Transverse colon (tissue), 4 donors: ENCODE results near the gene SAMD8. TPM values are rescaled to one million over a fixed set of nuclear protein-coding genes. Genes with fewer than 3 reads are reported as not detected.
"Not testable (repeated sequence)": the region's sequence is repeated elsewhere in the genome, so short reads cannot be mapped to it uniquely, and the experiment has no call there.

Source experiments
- DNase-seq: peaks from one replicate; pipeline ENCODE4 v3.0.0-alpha.2; 2019
- H3K27ac ChIP-seq, 4 donors: fragments of 200-600 bp; sonication (generic); 2 replicates each; pipeline ENCODE4 v1.5.1; 2016 to 2018; ENCODE audit warnings: inconsistent platforms in 4 of 4
- H3K27me3 ChIP-seq: fragments of 200-600 bp; sonication (generic); 2 replicates; pipeline ENCODE4 v1.5.1; 2017; ENCODE audit warnings: inconsistent platforms
- H3K36me3 ChIP-seq, 4 donors: fragments of 200-600 bp; sonication (generic); 2 replicates each; pipeline ENCODE4 v1.5.1; 2017 to 2019; ENCODE audit warnings: inconsistent platforms in 4 of 4
- H3K4me1 ChIP-seq, 4 donors: fragments of 200-600 bp; sonication (generic); 2 replicates each; pipeline ENCODE4 v1.5.1; 2017 to 2020; ENCODE audit warnings: inconsistent platforms in 4 of 4
- H3K4me3 ChIP-seq, 4 donors: fragments of 200-600 bp; sonication (generic); 1 replicate in 1 of 4; 2 replicates in 3 of 4; pipeline versions ENCODE4 v1.5.1 to v1.6.1; 2017 to 2019; ENCODE audit warnings: inconsistent platforms in 4 of 4
- H3K9me3 ChIP-seq, 2 donors: fragments of 200-600 bp; sonication (generic); 2 replicates each; pipeline ENCODE4 v1.5.1; 2017 to 2019; ENCODE audit warnings: inconsistent platforms in 2 of 2
- CTCF ChIP-seq, 5 experiments: fragments of 200-600 bp in 3 of 5; fragments of 450-650 bp in 2 of 5; sonication (generic) in 3 of 5; IDR thresholded peaks; 1 replicate in 2 of 5; 2 replicates in 3 of 5; pipeline ENCODE4 v1.5.1; 2016 to 2017; ENCODE audit warnings: antibody characterized with exemption in 5 of 5, inconsistent platforms in 3 of 5, mild to moderate bottlenecking in 2 of 5, moderate library complexity in 1 of 5
- EP300 ChIP-seq: sonication (generic); formaldehyde crosslinking; IDR thresholded peaks from one replicate; pipeline ENCODE4 v1.6.1; 2017; ENCODE audit warnings: antibody characterized with exemption, low read depth
- POLR2A ChIP-seq: fragments of 450-650 bp; IDR thresholded peaks from one replicate; pipeline ENCODE4 v1.6.1; 2016; ENCODE audit warnings: antibody characterized with exemption, mild to moderate bottlenecking, moderate library complexity
- POLR2AphosphoS5 ChIP-seq, 3 donors: sonication (generic); formaldehyde crosslinking; IDR thresholded peaks; one replicate each; pipeline ENCODE4 v1.6.1; 2016; ENCODE audit warnings: antibody characterized with exemption in 3 of 3
- WGBS, 2 donors: methylation state at CpG; one replicate each; pipeline ENCODE4 v1.1.5; 2018; ENCODE audit warnings: low coverage in 1 of 2; 5-methylcytosine and 5-hydroxymethylcytosine counted together
- in situ Hi-C, 4 donors: fragments of 200-750 bp; cut with MboI; loops; one replicate each; pipeline versions ENCODE4 v1.15.0 to v1.15.1; 2017; ENCODE audit warnings: low sequenced_read_pairs in 3 of 4, low pct_ligation_motif_present in 1 of 4, low pct_unique_long_range_greater_than_20kb in 1 of 4
- intact Hi-C: fragments of 100-400 bp; cut with DNase I; formaldehyde crosslinking; loops from one replicate; pipeline ENCODE4 v1.15.1; 2023; ENCODE audit warnings: low total_unique reads
- total RNA-seq, 4 donors: library from RNA; depleted of rRNA; stranded (reverse); fragments of >200 nt; gene quantifications; one replicate each; pipeline ENCODE4 v1.1.0, GENCODE V29; 2016

The SAMD8 gene
- total RNA-seq, 4 donors from 2014 or later = 4.6 to 26.6 (median 17.7) TPM

DNA sequence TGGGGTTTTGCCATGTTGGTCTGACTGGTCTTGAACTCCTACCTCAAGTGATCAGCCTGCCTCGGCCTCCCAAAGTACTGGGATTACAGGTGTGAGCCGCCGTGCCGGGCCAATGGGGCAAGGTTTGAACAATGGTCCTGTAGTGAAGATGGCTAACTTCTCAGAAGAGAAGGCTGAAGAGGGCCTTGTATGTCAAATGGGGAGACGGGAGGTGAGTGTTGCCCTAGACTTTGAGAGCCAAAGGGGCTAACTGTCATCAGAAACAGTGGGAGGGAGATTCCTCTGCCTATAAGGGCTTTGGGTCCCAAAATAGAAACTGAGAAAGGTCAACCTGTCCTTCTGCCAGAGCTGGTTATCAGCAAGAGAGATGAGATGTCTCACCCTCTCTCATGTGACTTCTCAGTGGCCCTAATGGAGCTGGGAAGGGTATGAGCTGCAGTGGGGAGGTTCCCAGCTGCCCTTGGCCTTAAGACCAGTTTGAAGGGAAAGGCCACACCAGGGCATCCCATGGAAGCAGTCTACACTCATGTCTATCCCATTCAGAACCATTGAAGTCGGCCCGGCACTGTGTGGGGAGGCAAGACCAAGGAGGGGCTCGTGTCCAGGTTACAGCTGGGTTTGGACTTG, 1.3 kb upstream of the SAMD8 start:
- in situ Hi-C loops (loop anchor here (10.0 to 25.0 kb wide), 2 partner anchors 125 to 127 kb away; partner anchors contain the start of gene COMTD1 (in 4 of the 4)), intact Hi-C loops (loop anchor here (5.0 kb wide), 1 partner anchor 122 kb away; no protein-coding TSS in a partner anchor)
- Histone ChIP-seq H3K4me1 (peaks cover 7 to 26% (median 11%) of the 10 kb centered on the region in 4 donors), H3K36me3 (no peaks in the 10 kb centered on the region), H3K9me3 (no peaks in the 10 kb centered on the region), H3K27me3 (no peaks in the 10 kb centered on the region), H3K27ac (peak overlapping the region in 2 of 4 donors; percentile 97 to 98), H3K4me3 (no peak overlapping the region)
- DNase-seq = no peak
- WGBS, 2 donors = 86 to 98% methylated on average over 1 to 8 of the region's 8 CpGs
- TF ChIP-seq CTCF (IDR thresholded peaks at IDR 0.05) (no peak), EP300 (no peak), POLR2AphosphoS5 (IDR thresholded peaks at IDR 0.05) (no peak), POLR2A (no peak)

- intact Hi-C loops (loop anchor here (5.0 kb wide), 1 partner anchor 120 kb away; no protein-coding TSS in a partner anchor), in situ Hi-C loops (loop anchor here (10.0 to 25.0 kb wide), 2 partner anchors 123 to 125 kb away; partner anchors contain the start of gene COMTD1 (in 4 of the 4))
- TF ChIP-seq POLR2A = peak; percentile 19
- no peak for TF ChIP-seq POLR2AphosphoS5 (IDR thresholded peaks at IDR 0.05)
- TF ChIP-seq EP300 = no peak
- TF ChIP-seq CTCF (IDR thresholded peaks at IDR 0.05) = no peak
- WGBS, 2 donors = 3 to 6% methylated on average over 6 to 23 of the region's 23 CpGs
- H3K36me3 ChIP-seq = no peaks in the 10 kb centered on the region
- peak; percentile 63 for DNase-seq
- peak overlapping the region; percentile 48 to 97 (median 80) for H3K4me3 ChIP-seq
- H3K27me3 ChIP-seq = no peaks in the 10 kb centered on the region
- peaks cover 9 to 30% (median 13%) of the 10 kb centered on the region in 4 donors for H3K4me1 ChIP-seq
- peak overlapping the region; percentile 97 to 99 (median 98) for H3K27ac ChIP-seq
- no peaks in the 10 kb centered on the region for H3K9me3 ChIP-seq
Observed at GRCh38 chr10:75111907-75112679, 637 bp downstream of the SAMD8 start.

DNA sequence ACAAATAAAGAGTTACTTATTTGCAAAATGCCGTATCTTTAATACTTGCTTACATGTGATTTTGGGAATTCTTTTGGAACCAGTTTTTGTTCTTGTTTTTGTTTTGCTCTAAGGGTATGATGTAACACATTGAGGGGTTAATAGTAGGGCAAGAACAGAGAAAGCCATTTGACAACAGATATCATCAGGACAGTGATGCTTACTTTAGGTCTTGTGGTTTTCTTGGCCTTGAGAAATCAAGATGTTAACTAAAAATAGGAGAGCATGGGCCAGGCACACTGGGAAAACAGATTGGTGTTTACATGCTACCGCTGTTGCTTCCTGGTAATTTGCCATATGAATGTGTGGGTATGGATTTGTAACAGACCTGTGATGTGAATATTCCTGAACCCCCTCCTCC, 3.7 kb downstream of the SAMD8 start:
- intact Hi-C loops (no loop called here), in situ Hi-C loops (loop anchor here (10.0 to 25.0 kb wide), 2 partner anchors 120 to 122 kb away; partner anchors contain the start of gene COMTD1 (in 4 of the 4))
- H3K4me1 ChIP-seq = peaks cover 9 to 51% (median 20%) of the 10 kb centered on the region in 4 donors
- peak overlapping the region in 1 of 4 donors; percentile 39 for H3K27ac ChIP-seq
- DNase-seq = no peak
- H3K9me3 ChIP-seq = no peaks in the 10 kb centered on the region
- no peaks in the 10 kb centered on the region for H3K27me3 ChIP-seq
- no peaks in the 10 kb centered on the region for H3K36me3 ChIP-seq
- TF ChIP-seq POLR2A (no peak), CTCF (IDR thresholded peaks at IDR 0.05) (no peak), POLR2AphosphoS5 (IDR thresholded peaks at IDR 0.05) (no peak)
- 88 to 89% methylated on average over 1 to 2 of the region's 2 CpGs for WGBS, 2 donors
- H3K4me3 ChIP-seq = no peak overlapping the region

DNA sequence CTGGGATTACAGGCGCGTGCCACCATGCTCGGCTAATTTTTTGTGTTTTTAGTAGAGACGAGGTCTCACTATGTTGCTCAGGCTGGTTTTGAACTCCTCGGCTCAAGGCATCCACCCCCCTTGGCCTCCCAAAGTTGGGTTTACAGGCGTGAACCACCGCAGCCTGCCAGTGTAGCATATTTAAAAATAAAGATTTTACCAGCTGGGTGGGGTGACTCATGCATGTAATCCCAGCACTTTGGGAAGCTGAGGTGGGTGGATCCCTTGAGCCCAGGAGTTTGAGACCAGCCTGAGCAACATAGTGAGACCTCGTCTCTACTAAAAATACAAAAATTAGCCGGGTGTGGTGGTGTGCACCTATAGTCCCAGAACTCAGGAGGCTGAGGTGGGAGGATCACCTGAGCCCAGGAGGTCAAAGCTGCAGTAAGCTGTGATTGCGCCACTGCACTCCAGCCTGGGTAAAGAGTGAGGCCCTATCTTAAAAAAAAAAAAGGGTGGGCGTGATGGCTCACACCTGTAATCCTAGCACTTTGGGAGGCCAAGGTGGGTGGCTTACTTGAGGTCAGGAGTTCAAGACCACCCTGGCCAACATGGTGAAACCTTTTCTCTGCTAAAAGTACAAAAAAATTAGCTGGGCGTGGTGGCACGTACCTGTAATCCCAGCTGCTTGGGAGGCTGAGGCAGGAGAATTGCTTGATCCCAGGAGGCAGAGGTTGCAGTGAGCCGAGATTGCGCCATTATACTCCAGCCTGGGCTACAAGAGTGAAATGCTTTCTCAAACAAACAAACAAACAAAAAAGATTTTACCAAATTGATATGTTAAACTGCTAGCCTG, 5.7 kb downstream of the SAMD8 start:
- WGBS, 2 donors = 90 to 93% methylated on average over 8 to 15 of the region's 15 CpGs
- not testable (repeated sequence) for H3K27me3 ChIP-seq
- in situ Hi-C loops = loop anchor here (10.0 to 25.0 kb wide), 2 partner anchors 118 to 120 kb away; partner anchors contain the start of gene COMTD1 (in 4 of the 4)

More for the DNA sequence above, 5.7 kb downstream of the SAMD8 start:
- DNase-seq, intact Hi-C loops, H3K4me3 ChIP-seq, H3K9me3 ChIP-seq, H3K36me3 ChIP-seq: not testable (repeated sequence)
- Histone ChIP-seq H3K27ac (peak overlapping the region in 1 of 4 donors; percentile 49), H3K4me1 (peaks cover 10 to 63% (median 19%) of the 10 kb centered on the region in 4 donors)
